HG02885 (cell line): Measurements from ENCODE around the gene ABCA9.
"Not testable (repeated sequence)": the region's sequence is repeated elsewhere in the genome, so short reads cannot be mapped to it uniquely, and the experiment has no call there.

Experiments used
- ATAC-seq: cut with Tn5 transposase; IDR thresholded peaks from one replicate; pipeline ENCODE4 v1.9.1; 2021; ENCODE audit warnings: mild to moderate bottlenecking; ENCODE audit not compliant: unreplicated experiment, poor library complexity

Gene ABCA9, protein sequence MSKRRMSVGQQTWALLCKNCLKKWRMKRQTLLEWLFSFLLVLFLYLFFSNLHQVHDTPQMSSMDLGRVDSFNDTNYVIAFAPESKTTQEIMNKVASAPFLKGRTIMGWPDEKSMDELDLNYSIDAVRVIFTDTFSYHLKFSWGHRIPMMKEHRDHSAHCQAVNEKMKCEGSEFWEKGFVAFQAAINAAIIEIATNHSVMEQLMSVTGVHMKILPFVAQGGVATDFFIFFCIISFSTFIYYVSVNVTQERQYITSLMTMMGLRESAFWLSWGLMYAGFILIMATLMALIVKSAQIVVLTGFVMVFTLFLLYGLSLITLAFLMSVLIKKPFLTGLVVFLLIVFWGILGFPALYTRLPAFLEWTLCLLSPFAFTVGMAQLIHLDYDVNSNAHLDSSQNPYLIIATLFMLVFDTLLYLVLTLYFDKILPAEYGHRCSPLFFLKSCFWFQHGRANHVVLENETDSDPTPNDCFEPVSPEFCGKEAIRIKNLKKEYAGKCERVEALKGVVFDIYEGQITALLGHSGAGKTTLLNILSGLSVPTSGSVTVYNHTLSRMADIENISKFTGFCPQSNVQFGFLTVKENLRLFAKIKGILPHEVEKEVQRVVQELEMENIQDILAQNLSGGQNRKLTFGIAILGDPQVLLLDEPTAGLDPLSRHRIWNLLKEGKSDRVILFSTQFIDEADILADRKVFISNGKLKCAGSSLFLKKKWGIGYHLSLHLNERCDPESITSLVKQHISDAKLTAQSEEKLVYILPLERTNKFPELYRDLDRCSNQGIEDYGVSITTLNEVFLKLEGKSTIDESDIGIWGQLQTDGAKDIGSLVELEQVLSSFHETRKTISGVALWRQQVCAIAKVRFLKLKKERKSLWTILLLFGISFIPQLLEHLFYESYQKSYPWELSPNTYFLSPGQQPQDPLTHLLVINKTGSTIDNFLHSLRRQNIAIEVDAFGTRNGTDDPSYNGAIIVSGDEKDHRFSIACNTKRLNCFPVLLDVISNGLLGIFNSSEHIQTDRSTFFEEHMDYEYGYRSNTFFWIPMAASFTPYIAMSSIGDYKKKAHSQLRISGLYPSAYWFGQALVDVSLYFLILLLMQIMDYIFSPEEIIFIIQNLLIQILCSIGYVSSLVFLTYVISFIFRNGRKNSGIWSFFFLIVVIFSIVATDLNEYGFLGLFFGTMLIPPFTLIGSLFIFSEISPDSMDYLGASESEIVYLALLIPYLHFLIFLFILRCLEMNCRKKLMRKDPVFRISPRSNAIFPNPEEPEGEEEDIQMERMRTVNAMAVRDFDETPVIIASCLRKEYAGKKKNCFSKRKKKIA (N-terminal part only)

DNA sequence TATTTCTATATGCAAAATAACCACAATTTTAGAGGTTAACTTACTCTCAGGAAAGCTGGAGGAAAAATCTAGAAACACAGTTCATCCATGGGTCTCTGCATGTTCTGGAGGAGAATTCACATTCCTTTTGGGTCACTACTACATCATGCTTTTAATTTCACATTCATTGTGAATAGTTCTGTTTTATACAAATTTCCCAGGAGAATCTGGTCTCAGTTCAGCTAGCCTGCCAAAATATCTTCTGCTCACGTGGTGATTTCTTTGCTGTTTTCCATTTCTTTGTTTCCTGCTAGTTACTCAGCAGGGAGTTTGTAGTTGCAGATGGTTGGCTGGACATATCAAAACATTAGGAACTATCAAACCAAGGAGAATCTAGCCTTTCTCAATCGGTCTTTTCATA is at the start of gene ABCA9:
Gene ABCA9 (minus strand): TSS at position 106 of the 400 bp plus-strand sequence. CDS start 9,801 bp downstream, outside the sequence.
- no peak for ATAC-seq

GRCh38 chr17:69105907-69106730 is 45.4 kb upstream of the ABCA9 start:
- no peak for ATAC-seq

DNA sequence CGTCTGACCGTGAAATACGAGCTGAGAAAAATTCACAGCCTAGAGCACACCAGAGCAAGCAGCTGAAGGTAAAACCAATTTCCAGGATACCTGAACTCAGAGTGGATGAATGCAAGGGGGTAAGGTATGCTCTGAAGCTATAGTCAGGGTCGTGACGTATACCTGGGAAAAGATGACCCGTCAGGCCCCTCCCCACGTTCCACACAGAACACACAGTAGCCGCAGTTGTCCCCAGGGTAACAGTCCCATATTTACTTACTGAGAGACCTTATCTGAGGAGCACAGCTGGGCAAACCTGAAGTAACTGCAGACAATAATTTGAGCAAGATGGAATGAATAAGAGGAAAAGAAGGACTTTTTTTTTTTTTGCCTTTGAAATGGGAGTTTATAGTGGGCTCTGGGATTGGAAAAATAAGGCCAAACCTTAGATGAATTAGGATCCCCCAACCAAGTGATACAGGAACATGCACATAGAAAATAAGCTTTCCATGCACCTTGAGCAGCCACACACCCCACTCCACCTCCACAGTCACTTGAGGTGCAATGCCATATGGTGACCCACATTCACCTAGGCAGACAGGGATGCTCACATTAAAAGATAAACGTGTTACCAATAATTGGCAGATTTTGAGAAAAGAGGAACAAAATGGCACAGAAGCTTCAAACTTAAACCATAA is 43.0 kb upstream of the ABCA9 start:
- no peak for ATAC-seq

GRCh38 chr17:69098625-69099024 is 37.9 kb upstream of the ABCA9 start:
- no peak for ATAC-seq

- no peak for ATAC-seq
Observed at GRCh38 chr17:69096541-69096940, 35.8 kb upstream of the ABCA9 start.

DNA sequence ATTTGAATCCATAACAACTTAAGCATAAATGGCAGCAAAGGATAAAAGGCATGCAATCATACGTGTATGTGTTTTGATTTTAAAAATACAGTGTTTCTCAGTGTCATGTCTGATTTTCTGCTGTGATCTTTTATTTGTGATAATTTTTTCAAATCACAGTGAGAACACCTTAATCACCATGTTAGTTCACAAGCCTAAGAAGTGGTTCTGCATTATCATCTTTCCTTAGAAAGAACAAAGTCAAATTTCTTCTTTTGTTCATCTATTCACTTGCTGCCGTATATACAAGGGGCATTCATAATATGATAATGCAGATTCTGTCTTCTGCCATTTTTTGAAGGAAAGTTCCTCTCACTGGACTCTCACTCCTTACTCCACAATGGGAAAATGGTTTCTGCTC is 33.3 kb upstream of the ABCA9 start:
- no peak for ATAC-seq

DNA sequence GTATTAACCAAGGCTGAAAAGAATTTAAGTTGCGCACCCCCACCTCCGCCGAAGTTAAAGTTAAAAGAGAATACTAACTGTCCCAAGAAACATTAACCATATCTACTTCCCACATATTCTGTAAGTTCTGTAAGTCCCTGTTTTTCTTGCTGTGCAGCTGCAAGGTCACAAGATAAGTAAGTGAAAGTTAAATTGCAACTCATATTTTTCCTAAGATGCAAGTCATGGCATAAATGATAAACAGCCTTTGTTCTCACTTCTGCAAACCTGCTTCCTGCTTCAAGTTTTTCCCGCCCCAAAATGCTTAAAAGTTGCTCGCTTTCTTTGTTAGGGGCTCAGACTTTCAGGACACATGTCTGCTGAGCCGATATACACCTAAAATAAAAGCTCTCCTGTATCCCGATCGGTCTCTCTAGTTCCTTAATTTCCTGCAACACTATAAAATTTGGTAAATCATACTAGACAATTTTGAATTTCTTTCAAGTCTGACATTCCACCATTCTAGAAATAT is 32.6 kb upstream of the ABCA9 start:
- ATAC-seq: no peak

DNA sequence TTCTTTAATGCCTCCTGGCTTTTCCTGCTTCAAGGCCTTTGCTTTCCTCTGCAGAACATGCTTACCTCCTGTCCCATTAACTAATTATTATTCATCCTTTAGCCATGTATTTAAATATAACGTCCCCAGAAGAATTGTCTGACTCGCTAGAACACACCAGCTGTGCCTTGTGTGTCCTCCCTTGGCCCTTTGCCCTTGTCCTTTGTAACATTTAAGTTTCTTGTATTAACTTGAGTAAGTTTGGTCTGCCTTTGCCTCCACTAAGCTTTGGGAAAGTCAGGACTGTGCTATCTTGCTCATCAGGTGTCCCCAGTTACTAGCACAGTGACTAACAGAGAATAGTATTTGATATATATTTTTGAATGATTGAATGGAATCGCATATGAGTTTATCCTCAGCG is 29.6 kb upstream of the ABCA9 start:
- no peak for ATAC-seq

DNA sequence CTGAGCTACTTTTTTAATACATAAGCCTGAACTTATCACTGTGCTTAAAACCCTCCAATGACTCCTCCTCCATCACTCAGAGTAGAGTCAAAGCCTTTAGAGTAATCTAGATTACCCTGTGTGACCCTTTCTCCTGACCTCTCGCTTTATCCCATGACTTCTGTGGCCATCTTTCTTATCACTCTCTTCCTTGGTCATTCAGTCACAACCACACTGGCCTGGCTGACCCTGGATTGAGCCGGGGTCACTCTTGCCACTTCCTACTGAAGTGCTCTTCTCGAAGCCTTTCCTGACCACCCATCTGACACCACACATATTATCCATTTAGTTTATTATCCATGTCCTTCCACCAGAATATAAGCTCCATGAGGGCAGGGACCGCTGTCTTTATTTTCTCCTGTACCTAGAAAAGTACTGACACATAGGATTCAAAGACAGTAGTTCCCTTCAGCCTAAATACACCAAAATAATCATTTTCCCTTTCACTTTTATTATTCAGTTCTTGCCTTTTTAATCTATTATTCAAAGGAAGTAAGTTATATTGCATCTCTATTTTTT is 28.0 kb upstream of the ABCA9 start:
- no peak for ATAC-seq

DNA sequence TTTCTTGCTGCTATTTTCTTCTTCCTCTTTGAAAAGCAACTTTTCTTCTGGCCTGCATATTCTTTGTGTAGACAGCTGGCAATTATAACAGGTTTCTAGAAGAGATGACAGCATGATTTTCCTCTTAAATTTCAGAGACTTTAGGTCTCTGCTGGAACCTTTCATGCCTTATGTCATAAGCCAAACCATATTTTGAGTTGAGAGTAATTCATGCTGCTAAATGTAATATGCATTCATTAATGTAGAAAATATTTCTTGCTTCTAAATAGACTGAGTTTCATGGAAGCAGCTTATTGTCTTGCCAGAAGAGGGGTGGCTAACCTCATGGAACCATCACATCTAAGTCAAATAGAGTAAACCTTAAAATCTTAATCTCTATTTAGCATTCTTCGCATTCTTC is 25.9 kb upstream of the ABCA9 start:
- ATAC-seq: no peak

- no peak for ATAC-seq
Observed at GRCh38 chr17:69084911-69085310, 24.2 kb upstream of the ABCA9 start.

- no peak for ATAC-seq
Observed at GRCh38 chr17:69082696-69083095, 22.0 kb upstream of the ABCA9 start.

DNA sequence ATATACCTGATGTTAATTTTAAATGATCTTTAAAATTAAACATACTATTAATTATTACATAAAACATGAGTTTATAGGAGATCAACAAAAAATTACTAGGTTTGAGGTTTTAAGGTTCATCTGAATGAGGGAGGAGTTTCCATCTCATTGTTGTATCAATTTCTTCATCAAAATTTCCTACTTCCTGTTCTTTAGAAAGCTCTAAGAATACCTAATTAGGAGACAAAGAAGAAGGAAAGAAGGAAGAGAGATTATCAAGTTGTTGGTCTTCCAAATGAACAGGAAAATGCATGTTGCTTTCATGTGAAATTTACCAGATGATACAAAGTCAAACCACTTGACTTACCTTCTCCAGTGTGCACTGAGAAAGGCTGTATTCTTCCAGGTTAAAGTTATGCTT is 18.1 kb upstream of the ABCA9 start:
- no peak for ATAC-seq

DNA sequence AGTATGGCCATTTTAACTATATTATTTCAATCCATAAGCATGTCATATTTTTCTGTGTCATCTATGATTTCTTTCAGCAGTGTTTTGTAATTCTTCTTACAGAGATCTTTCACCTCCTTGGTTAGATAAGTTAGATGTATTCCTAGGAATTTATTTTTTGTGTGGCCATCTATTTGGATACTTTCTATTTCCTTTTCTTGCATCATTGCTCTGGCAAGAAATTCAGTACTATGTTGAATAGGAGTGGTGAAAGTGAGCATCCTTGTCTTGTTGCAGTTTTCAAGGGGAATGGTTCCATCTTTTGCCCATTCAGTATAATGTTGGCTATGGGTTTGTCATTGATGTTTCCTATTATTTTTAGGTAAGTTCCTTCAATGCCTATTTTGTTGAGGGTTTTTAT is 15.1 kb upstream of the ABCA9 start:
- ATAC-seq: no peak

GRCh38 chr17:69073392-69073791 is 12.7 kb upstream of the ABCA9 start:
- ATAC-seq: not testable (repeated sequence)

GRCh38 chr17:69072803-69073256 is 12.1 kb upstream of the ABCA9 start:
- not testable (repeated sequence) for ATAC-seq

DNA sequence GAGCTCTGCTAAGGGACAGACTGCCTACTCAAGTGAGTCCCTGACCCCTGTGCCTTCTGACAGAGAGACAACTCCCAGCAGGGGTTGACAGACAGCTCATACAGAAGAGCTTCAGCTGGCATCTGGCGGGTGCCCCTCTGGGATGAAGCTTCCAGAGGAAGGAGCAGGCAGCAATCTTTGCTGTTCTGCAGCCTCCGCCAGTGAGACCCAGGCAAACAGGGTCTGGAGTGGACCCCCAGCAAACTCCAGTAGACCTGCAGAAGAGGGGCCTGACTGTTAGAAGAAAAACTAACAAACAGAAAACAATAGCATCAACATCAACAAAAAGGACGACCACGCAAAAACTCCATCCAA is 10.5 kb upstream of the ABCA9 start:
- ATAC-seq: not testable (repeated sequence)

- ATAC-seq: not testable (repeated sequence)
Observed at GRCh38 chr17:69070378-69071232, 9.9 kb upstream of the ABCA9 start.
